Endothelial cell (in vitro differentiated cells): ENCODE measurements around the gene PEX11G. TPM values are rescaled to one million over a fixed set of nuclear protein-coding genes. Genes with fewer than 3 reads are reported as not detected.

Experiments
- DNase-seq: peaks from one replicate; pipeline ENCODE4 v3.0.0; 2021; ENCODE audit warnings: low spot score
- H3K27ac Mint-ChIP-seq: one replicate; pipeline ENCODE4 v1.8.0; 2021; ENCODE audit warnings: mixed read lengths, inconsistent platforms; ENCODE audit not compliant: unreplicated experiment
- H3K27me3 Mint-ChIP-seq: one replicate; pipeline ENCODE4 v1.8.0; 2021; ENCODE audit warnings: mild to moderate bottlenecking, moderate library complexity, mixed read lengths, inconsistent platforms; ENCODE audit not compliant: unreplicated experiment
- H3K36me3 Mint-ChIP-seq: one replicate; pipeline ENCODE4 v1.8.0; 2021; ENCODE audit warnings: mild to moderate bottlenecking, low read depth, mixed read lengths, inconsistent platforms; ENCODE audit not compliant: unreplicated experiment
- H3K4me1 Mint-ChIP-seq: one replicate; pipeline ENCODE4 v1.8.0; 2021; ENCODE audit warnings: mild to moderate bottlenecking, mixed read lengths, inconsistent platforms; ENCODE audit not compliant: unreplicated experiment
- H3K4me3 Mint-ChIP-seq: one replicate; pipeline ENCODE4 v1.8.0; 2021; ENCODE audit warnings: mild to moderate bottlenecking, mixed read lengths, inconsistent platforms; ENCODE audit not compliant: unreplicated experiment
- H3K9me3 Mint-ChIP-seq: one replicate; pipeline ENCODE4 v1.8.0; 2021; ENCODE audit warnings: mixed read lengths, inconsistent platforms; ENCODE audit not compliant: unreplicated experiment
- total RNA-seq: library from RNA; stranded (reverse); fragmentation: NEBNext Ultra II Directional; extraction: Animal tissue kit (Norgen Biotek cat#: 25700); gene quantifications from one replicate; pipeline ENCODE4 v1.2.1, GENCODE V29; 2021; ENCODE audit not compliant: unreplicated experiment
- TF ChIP-seq, protein P1 (sequence below): fragments of 200-600 bp; sonication (generic); IDR thresholded peaks from one replicate; pipeline ENCODE4 v1.5.0; 2021; ENCODE audit warnings: antibody characterized with exemption; ENCODE audit not compliant: unreplicated experiment

The PEX11G gene
- total RNA-seq, 1 donor from 2014 or later = 3.8 TPM

- Mint-ChIP-seq H3K4me1 (peaks cover 15% of the 10 kb centered on the region), H3K36me3 (peaks cover 23% of the 10 kb centered on the region), H3K27ac (peak overlapping the region; percentile 42), H3K9me3 (no peaks in the 10 kb centered on the region), H3K27me3 (peaks cover 9% of the 10 kb centered on the region), H3K4me3 (peak overlapping the region; percentile 94)
- DNase-seq = no peak
- TF ChIP-seq, protein P1, sequence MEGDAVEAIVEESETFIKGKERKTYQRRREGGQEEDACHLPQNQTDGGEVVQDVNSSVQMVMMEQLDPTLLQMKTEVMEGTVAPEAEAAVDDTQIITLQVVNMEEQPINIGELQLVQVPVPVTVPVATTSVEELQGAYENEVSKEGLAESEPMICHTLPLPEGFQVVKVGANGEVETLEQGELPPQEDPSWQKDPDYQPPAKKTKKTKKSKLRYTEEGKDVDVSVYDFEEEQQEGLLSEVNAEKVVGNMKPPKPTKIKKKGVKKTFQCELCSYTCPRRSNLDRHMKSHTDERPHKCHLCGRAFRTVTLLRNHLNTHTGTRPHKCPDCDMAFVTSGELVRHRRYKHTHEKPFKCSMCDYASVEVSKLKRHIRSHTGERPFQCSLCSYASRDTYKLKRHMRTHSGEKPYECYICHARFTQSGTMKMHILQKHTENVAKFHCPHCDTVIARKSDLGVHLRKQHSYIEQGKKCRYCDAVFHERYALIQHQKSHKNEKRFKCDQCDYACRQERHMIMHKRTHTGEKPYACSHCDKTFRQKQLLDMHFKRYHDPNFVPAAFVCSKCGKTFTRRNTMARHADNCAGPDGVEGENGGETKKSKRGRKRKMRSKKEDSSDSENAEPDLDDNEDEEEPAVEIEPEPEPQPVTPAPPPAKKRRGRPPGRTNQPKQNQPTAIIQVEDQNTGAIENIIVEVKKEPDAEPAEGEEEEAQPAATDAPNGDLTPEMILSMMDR = no peak
Observed at GRCh38 chr19:7516333-7516732, 27.5 kb upstream of the PEX11G start.

DNA sequence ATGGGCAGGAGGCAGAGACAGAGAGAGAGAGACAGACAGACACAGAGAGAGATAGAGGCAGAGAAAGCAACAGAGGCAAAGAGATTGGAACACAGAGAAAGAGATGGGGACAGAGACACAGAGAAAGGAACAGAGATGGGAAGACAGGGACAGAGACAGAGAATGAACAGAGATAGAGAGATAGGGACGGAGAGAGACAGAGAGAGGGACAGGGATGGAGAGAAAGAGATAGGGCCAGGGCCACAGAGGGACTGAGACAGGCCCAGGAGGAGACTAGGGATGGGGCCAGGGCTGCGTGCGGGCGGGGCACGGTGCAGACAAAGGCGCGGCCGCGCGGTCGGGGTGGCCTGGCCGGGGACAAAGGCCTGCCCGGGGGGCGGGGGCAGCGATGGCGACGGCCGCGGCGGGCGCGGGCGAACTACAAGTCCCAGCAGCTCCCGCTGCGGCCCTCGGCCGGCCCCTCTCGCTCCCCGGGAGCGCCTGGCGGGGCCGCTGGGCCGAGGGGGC lies 26.9 kb upstream of the PEX11G start, which contains the start of gene ZNF358:
ZNF358 (plus strand) TSS at position 459 of the 507 bp plus-strand sequence. CDS start 3,140 bp downstream, outside the sequence.
- H3K4me3 Mint-ChIP-seq = peak within 1 kb of the TSS; percentile 94
- peaks cover 15% of the 10 kb centered on the region for H3K4me1 Mint-ChIP-seq
- peak within 1 kb of the TSS; percentile 84 for H3K27ac Mint-ChIP-seq
- H3K27me3 Mint-ChIP-seq = peaks cover 7% of the 10 kb centered on the region
- peaks cover 18% of the 10 kb centered on the region for H3K36me3 Mint-ChIP-seq
- no peaks in the 10 kb centered on the region for H3K9me3 Mint-ChIP-seq
- TF ChIP-seq, protein P1 = no peak
- peak; percentile 78 for DNase-seq

DNA sequence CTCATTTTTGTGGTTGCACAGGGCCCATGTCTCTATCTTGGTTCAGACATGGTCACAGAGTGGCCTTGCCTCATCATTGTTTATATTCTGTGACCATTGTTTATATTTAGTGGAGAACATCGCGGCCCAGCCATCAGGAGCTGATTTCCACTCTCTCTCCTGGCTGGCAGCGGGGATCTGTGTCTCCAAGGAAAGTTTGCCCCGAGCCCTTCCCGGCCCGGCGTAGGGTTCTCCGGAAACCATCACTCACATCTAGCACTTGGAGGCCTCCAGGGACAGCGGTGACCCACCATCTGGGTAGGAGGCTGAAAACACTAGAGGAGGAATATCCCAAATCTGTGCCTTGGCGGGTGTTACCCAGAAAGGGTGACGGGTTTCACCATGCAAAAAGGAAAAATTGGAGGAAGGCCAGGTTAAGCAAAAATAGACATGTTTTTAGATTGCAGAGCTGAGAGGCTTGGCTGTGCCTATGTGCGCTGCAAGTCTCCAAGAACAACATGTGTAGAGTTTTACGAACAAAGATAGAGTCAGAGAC lies 26.3 kb upstream of the PEX11G start:
- no peaks in the 10 kb centered on the region for H3K9me3 Mint-ChIP-seq
- H3K4me3 Mint-ChIP-seq = peak overlapping the region; percentile 94
- peaks cover 15% of the 10 kb centered on the region for H3K4me1 Mint-ChIP-seq
- TF ChIP-seq, protein P1 = no peak
- H3K36me3 Mint-ChIP-seq = peaks cover 18% of the 10 kb centered on the region
- DNase-seq = no peak
- H3K27me3 Mint-ChIP-seq = peaks cover 7% of the 10 kb centered on the region
- H3K27ac Mint-ChIP-seq = peak overlapping the region; percentile 84

DNA sequence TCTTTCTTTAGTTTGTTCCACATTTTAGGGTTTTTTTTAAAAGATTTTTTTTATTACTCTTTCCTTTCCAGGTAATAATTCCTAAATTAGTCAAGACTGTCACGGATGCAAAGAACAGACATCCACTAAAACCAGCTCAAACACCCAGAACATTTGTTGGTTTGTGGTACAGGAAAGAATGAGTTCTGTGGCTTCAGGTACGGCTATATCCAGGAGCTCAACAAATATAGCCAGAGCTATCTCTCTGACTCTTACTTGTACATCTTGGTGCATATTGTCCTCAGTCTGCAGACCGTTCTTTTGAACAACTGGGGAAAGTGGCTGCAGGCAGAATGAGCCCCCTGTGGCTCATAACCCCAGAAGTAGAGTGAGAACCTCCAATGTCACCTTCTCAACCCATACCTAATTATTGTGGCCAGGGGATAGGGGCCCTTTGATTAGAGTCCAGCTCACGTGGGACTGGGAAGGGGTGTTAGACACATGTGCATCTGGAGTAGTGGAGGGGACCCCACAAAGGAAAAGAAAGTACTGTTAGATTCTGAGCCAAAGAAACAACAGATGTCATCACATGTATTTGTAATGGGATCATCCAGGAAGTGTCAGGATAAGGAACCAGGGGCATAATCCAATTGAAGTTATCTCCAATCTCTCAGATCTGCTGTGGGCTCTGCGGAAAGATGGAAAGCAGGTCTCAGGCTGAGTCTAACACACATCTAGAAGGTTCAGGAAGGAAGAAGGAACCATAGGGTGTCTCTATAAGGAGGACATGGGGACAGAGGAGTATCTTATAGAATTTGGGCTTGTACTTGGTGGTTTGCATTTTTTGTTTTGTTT lies 25.2 kb upstream of the PEX11G start:
- peak overlapping the region; percentile 62 for H3K4me3 Mint-ChIP-seq
- no peaks in the 10 kb centered on the region for H3K9me3 Mint-ChIP-seq
- TF ChIP-seq, protein P1 = no peak
- DNase-seq = no peak
- peaks cover 14% of the 10 kb centered on the region for H3K36me3 Mint-ChIP-seq
- H3K27me3 Mint-ChIP-seq = peaks cover 7% of the 10 kb centered on the region
- peak overlapping the region; percentile 12 for H3K27ac Mint-ChIP-seq
- H3K4me1 Mint-ChIP-seq = peaks cover 15% of the 10 kb centered on the region
